GM12878 (cell line): ENCODE measurements around the gene RAMP1.

ENCODE experiments used
- BMI1 ChIP-seq: fragments of 450-650 bp; IDR thresholded peaks from 2 replicates; pipeline ENCODE4 v1.6.1; 2016; ENCODE audit warnings: mild to moderate bottlenecking, moderate library complexity, borderline replicate concordance
- CEBPB ChIP-seq, 2 experiments: fragments of 150-350 bp in 1 of 2; IDR thresholded peaks; 2 replicates each; pipeline ENCODE4 v1.6.1; 2012 to 2014; ENCODE audit warnings: low read depth in 2 of 2, low read length in 2 of 2, borderline replicate concordance in 1 of 2, inconsistent platforms in 1 of 2
- EP300 ChIP-seq, 2 experiments: fragments of 150-350 bp in 1 of 2; IDR thresholded peaks; 2 replicates each; pipeline ENCODE4 v1.6.1; 2011 to 2012; ENCODE audit warnings: low read depth in 2 of 2, low read length in 2 of 2, borderline replicate concordance in 1 of 2, improper control_type of control experiment in 1 of 2, inconsistent platforms in 1 of 2; ENCODE audit not compliant: control insufficient read depth in 1 of 2
- JUNB ChIP-seq: IDR thresholded peaks from 2 replicates; pipeline ENCODE4 v1.6.1; 2016; ENCODE audit warnings: antibody characterized with exemption, mild to moderate bottlenecking
- NFIC ChIP-seq: IDR thresholded peaks from 2 replicates; pipeline ENCODE4 v1.6.1; 2012; ENCODE audit warnings: low read depth, mild to moderate bottlenecking, inconsistent platforms, low read length, moderate library complexity
- TAF1 ChIP-seq: IDR thresholded peaks from 2 replicates; pipeline ENCODE4 v1.6.1; 2011; ENCODE audit warnings: mild to moderate bottlenecking, low read depth, low read length, borderline replicate concordance
- TF ChIP-seq, protein P1 (sequence below): IDR thresholded peaks from 2 replicates; pipeline ENCODE4 v1.6.1; 2011; ENCODE audit warnings: low read depth, mild to moderate bottlenecking, low read length, moderate library complexity, borderline replicate concordance; ENCODE audit errors: extremely low read depth
- TF ChIP-seq, protein P2 (sequence below): IDR thresholded peaks from 2 replicates; pipeline ENCODE4 v1.6.1; 2012; ENCODE audit warnings: low read depth, low read length, improper control_type of control experiment
- TF ChIP-seq, protein P3 (sequence below), 3 experiments: IDR thresholded peaks in 2 of 3; conservative IDR thresholded peaks in 1 of 3; 2 replicates each; pipeline ENCODE4 v1.5.1; 2011; ENCODE audit warnings: low read depth in 3 of 3, low read length in 3 of 3, mild to moderate bottlenecking in 3 of 3, control low read depth in 2 of 3, moderate library complexity in 2 of 3, inconsistent platforms in 1 of 3, mixed read lengths in 1 of 3; ENCODE audit not compliant: control insufficient read depth in 2 of 3, insufficient read depth in 1 of 3; ENCODE audit errors: extremely low read depth in 1 of 3

GRCh38 chr2:237876061-237876526 lies 16.7 kb downstream of the RAMP1 start:
- TF ChIP-seq, protein P1, sequence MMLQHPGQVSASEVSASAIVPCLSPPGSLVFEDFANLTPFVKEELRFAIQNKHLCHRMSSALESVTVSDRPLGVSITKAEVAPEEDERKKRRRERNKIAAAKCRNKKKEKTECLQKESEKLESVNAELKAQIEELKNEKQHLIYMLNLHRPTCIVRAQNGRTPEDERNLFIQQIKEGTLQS = no peak
- TF ChIP-seq, protein P2, sequence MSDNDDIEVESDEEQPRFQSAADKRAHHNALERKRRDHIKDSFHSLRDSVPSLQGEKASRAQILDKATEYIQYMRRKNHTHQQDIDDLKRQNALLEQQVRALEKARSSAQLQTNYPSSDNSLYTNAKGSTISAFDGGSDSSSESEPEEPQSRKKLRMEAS = no peak
- no peak for TF ChIP-seq EP300 (IDR thresholded peaks at IDR 0.05; ENCODE audit: borderline replicate concordance in 1 of 2, control insufficient read depth in 1 of 2, low read depth in 2 of 2, low read length in 2 of 2)
- no peak for TF ChIP-seq NFIC
- no peak for TF ChIP-seq CEBPB (IDR thresholded peaks at IDR 0.05; ENCODE audit: borderline replicate concordance in 1 of 2, low read depth in 2 of 2, low read length in 2 of 2)
- TF ChIP-seq, protein P3, sequence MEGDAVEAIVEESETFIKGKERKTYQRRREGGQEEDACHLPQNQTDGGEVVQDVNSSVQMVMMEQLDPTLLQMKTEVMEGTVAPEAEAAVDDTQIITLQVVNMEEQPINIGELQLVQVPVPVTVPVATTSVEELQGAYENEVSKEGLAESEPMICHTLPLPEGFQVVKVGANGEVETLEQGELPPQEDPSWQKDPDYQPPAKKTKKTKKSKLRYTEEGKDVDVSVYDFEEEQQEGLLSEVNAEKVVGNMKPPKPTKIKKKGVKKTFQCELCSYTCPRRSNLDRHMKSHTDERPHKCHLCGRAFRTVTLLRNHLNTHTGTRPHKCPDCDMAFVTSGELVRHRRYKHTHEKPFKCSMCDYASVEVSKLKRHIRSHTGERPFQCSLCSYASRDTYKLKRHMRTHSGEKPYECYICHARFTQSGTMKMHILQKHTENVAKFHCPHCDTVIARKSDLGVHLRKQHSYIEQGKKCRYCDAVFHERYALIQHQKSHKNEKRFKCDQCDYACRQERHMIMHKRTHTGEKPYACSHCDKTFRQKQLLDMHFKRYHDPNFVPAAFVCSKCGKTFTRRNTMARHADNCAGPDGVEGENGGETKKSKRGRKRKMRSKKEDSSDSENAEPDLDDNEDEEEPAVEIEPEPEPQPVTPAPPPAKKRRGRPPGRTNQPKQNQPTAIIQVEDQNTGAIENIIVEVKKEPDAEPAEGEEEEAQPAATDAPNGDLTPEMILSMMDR (IDR thresholded peaks at IDR 0.05 in 2 of 3, conservative IDR thresholded peaks at IDR 0.05 in 1 of 3; ENCODE audit: control insufficient read depth in 2 of 3, extremely low read depth in 1 of 3, insufficient read depth in 1 of 3, low read depth in 3 of 3, low read length in 3 of 3) = no peak
- TF ChIP-seq TAF1 = no peak
- no peak for TF ChIP-seq BMI1
- no peak for TF ChIP-seq JUNB
